Thyroid gland (tissue), 4 donors: ENCODE measurements around the gene GRXCR1.

ENCODE experiments used
- CTCF ChIP-seq, 6 experiments: fragments of 200-600 bp in 3 of 6; fragments of 450-650 bp in 3 of 6; sonication (generic) in 3 of 6; IDR thresholded peaks; one replicate each; pipeline ENCODE4 v1.5.1; 2016 to 2019; ENCODE audit warnings: antibody characterized with exemption in 6 of 6, mild to moderate bottlenecking in 2 of 6, inconsistent platforms in 1 of 6, moderate library complexity in 1 of 6
- POLR2A ChIP-seq, 2 donors: fragments of 450-650 bp; IDR thresholded peaks; one replicate each; pipeline ENCODE4 v1.6.1; 2017; ENCODE audit warnings: antibody characterized with exemption in 2 of 2, mild to moderate bottlenecking in 2 of 2, moderate library complexity in 1 of 2

- TF ChIP-seq POLR2A (IDR thresholded peaks at IDR 0.05) (no peak), CTCF (IDR thresholded peaks at IDR 0.05) (no peak)
Measured at GRCh38 chr4:42892413-42892812, at the start of gene GRXCR1.
